GM19324 (cell line): ENCODE data around the gene S100A3.
A peak's percentile ranks its signal among the peaks of the same experiment; 100 is the strongest.

Source experiments
- ATAC-seq: cut with Tn5 transposase; IDR thresholded peaks from one replicate; pipeline ENCODE4 v1.9.1; 2021; ENCODE audit warnings: mild to moderate bottlenecking, moderate library complexity; ENCODE audit not compliant: unreplicated experiment, low FRiP score

The S100A3 gene

GRCh38 chr1:153515504-153516394 is 33.3 kb downstream of the S100A3 start:
- no peak for ATAC-seq

GRCh38 chr1:153513666-153514065 is 35.4 kb downstream of the S100A3 start:
- no peak for ATAC-seq

- ATAC-seq: no peak
Observed at GRCh38 chr1:153513023-153513422, 36.0 kb downstream of the S100A3 start.

GRCh38 chr1:153510984-153511410 is 38.1 kb downstream of the S100A3 start:
- ATAC-seq: no peak

- peak; percentile 50 for ATAC-seq
Observed at GRCh38 chr1:153509729-153510354, 39.2 kb downstream of the S100A3 start.

GRCh38 chr1:153509036-153509435 is 40.0 kb downstream of the S100A3 start:
- ATAC-seq: no peak

GRCh38 chr1:153507926-153508583 is 41.0 kb downstream of the S100A3 start:
- ATAC-seq: no peak

- no peak for ATAC-seq
Observed at GRCh38 chr1:153506831-153507413, 42.1 kb downstream of the S100A3 start.

- ATAC-seq: no peak
Observed at GRCh38 chr1:153506386-153506785, 42.7 kb downstream of the S100A3 start.

GRCh38 chr1:153505576-153505975 is 43.5 kb downstream of the S100A3 start:
- no peak for ATAC-seq

GRCh38 chr1:153503766-153504165 is 45.3 kb downstream of the S100A3 start:
- no peak for ATAC-seq

- no peak for ATAC-seq
Observed at GRCh38 chr1:153498746-153499145, 50.3 kb downstream of the S100A3 start.
